ENCODE results near the gene SLC22A4.

SLC22A4 gene

GRCh38 chr5:132293992-132294727 lies at the start of gene SLC22A4:
Gene SLC22A4 (plus strand): TSS chr5:132294394. CDS start chr5:132294617, 223 bp downstream.
- DNase-seq, result peak; percentile 94

- DNase-seq, result no peak
Observed at GRCh38 chr5:132245593-132245992, 48.6 kb upstream of the SLC22A4 start.

- DNase-seq, result no peak
Observed at GRCh38 chr5:132246806-132247205, 47.4 kb upstream of the SLC22A4 start.

- no peak for DNase-seq
Observed at GRCh38 chr5:132250547-132250946, 43.6 kb upstream of the SLC22A4 start.

GRCh38 chr5:132251220-132251725 lies 42.9 kb upstream of the SLC22A4 start:
- no peak for DNase-seq

GRCh38 chr5:132253008-132253441 lies 41.2 kb upstream of the SLC22A4 start:
- no peak for DNase-seq

- no peak for DNase-seq
Observed at GRCh38 chr5:132253452-132254320, 40.5 kb upstream of the SLC22A4 start.

GRCh38 chr5:132254321-132254977 lies 39.7 kb upstream of the SLC22A4 start:
- no peak for DNase-seq

- no peak for DNase-seq
Observed at GRCh38 chr5:132256086-132256782, 38.0 kb upstream of the SLC22A4 start.

- DNase-seq, result no peak
Observed at GRCh38 chr5:132256783-132257130, 37.4 kb upstream of the SLC22A4 start.

GRCh38 chr5:132257131-132258101 lies 36.8 kb upstream of the SLC22A4 start, which contains the start of gene PDLIM4:
Gene PDLIM4 (plus strand): TSS chr5:132257696. CDS start chr5:132257735, 39 bp downstream.
- DNase-seq, result no peak

- DNase-seq, result peak; percentile 61
Observed at GRCh38 chr5:132258102-132259068, 35.8 kb upstream of the SLC22A4 start.

- DNase-seq, result peak; percentile 93
Observed at GRCh38 chr5:132259069-132259851, 34.9 kb upstream of the SLC22A4 start.

GRCh38 chr5:132260051-132260450 lies 34.1 kb upstream of the SLC22A4 start:
- no peak for DNase-seq

GRCh38 chr5:132260714-132261551 lies 33.3 kb upstream of the SLC22A4 start:
- DNase-seq, result peak; percentile 69

GRCh38 chr5:132261881-132262845 lies 32.0 kb upstream of the SLC22A4 start:
- DNase-seq, result no peak

Data from HCEC 1CT (cell line).